Bone marrow (tissue), 2 donors: ENCODE data around the gene NTPCR.
A peak's percentile ranks its signal among the peaks of the same experiment; 100 is the strongest.
"Not testable (repeated sequence)": the region's sequence is repeated elsewhere in the genome, so short reads cannot be mapped to it uniquely, and the experiment has no call there.

ENCODE experiments used
- DNase-seq, 2 donors: peaks; one replicate each; lab custom pipeline; 2025; lab: John Stamatoyannopoulos, UW

The NTPCR gene, protein sequence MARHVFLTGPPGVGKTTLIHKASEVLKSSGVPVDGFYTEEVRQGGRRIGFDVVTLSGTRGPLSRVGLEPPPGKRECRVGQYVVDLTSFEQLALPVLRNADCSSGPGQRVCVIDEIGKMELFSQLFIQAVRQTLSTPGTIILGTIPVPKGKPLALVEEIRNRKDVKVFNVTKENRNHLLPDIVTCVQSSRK

DNA sequence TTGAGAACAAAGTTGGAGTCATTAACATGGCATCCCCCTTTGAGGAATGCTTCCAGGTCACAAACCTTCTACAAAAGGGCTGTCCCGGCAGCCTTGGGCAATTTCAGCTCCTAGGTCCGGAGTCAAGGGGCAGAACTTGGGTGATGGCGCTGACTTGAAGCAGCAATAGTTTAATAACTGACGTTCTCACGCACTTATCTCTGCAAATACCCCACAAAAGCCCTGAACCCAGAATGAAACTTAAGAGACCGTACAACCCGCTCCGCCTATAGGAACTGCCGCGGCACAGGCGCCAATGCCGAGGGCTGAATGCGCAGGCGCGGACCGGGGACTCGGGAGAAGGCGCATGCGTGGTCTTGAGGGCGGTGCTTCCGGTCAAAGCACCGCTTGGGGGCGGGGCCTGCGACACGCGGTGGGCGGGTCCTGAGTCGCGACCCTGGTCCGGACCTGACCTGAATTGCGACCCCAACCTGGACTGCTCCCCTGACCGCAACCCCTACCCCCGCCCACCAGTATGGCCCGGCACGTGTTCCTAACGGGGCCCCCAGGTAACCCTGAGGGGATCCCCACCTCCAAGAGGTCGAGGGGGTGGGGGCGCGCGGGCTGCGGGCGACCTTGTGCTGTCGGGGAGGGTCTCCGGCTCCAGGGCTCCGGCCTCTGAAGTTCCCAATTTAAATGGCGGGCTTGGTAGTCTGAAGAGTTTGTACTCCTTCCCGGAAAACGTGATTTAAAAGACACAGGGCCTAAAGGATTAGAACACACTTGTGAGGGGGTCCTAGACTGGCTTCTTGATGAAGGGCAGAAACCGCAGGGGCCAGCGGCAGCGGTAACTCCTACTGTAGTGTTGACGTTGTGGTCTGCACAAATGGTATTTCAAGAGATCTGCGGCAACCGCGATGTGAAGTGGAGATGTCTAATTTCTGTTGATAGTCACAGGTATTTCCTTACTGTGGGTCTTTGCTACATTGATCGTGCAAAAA, at the start of gene NTPCR:
Gene NTPCR, plus strand, starts transcription at position 415 of the 980 bp plus-strand sequence. Its CDS starts 100 bp downstream, at position 515.
- peak; percentile 77 to 89 for DNase-seq

DNA sequence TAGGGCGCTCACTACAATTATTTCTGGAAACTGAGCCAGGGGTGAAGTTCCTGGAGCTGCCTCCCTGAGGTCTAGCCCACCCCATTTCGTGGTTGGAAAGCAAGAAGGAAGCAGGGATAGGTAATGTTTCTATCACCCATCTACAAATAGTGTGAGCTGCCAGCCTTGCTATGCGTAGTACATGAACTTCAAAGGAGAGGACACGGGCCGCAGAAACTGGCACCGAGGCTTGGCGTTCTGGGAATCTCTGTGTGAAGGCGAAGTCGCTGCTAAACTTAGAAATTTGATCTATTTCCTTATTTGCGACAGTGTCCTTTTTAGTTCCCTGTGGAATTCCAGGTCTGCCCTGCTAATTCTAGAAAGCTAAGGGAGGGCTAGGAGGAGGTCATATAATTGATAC, 49.6 kb upstream of the NTPCR start:
- no peak for DNase-seq

DNA sequence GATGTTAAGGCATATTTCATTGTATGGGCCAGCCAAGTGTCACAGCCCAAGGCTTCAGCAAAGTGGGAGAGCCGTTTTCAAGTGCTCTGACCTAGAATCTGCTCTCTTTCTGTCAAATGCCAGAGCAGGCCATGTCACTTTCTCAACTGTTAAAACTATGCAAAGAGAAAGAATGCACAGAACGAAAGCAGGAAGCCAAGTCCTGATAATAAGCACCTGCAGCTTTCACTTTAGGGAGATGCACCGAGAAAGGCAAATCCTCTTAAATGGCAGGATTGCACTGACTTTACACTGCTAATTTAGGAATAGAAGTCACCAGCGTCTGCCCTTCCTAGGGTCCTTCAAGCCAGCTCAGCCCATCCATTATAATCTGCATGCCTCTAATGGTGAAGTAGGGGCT, 49.2 kb upstream of the NTPCR start:
- no peak for DNase-seq

DNA sequence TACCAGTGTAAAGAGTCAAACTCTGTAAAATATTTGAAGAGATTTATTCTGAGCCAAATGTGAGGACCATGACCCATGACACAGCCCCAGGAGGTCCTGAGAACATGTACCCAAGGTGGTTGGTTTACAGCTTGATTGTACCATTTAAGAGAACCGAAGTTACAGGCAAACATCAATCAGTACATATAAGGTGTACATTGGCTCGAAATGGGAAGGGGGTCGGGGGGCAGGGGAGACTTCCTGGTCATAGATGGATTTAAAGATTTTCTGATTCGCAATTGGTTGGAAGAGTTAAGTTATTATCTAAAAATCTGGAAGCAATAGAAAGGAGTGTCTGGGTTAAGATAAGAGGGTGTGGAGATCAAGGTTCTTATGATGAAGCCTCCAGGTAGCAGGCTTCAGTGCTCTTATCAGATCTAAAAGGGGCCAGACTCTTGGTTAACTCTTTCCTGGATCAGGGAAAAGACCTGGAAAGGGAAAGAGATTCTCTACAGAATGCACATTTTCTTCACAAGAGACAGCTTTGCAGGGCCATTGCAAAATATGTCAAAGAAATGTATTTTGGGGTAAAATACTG, 47.5 kb upstream of the NTPCR start:
- no peak for DNase-seq

DNA sequence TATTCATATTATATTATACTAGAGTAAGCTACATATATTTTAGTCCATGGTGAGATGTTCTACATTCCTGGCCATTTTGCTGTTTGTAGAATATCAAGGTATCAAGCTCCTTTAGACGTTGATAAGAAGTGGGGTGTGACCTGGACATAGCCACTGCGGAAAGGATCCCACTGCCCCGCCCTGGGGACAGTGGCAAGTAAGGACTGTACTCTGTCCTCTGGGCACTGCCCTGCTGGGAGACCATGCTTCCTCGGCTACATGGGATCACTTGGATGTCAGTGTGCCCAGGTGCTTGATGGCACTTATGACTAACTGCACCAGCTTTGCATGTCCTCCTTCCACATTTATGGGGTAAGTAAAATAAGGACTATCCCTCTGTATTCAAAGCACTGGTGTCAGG, 46.3 kb upstream of the NTPCR start:
- DNase-seq = no peak

DNA sequence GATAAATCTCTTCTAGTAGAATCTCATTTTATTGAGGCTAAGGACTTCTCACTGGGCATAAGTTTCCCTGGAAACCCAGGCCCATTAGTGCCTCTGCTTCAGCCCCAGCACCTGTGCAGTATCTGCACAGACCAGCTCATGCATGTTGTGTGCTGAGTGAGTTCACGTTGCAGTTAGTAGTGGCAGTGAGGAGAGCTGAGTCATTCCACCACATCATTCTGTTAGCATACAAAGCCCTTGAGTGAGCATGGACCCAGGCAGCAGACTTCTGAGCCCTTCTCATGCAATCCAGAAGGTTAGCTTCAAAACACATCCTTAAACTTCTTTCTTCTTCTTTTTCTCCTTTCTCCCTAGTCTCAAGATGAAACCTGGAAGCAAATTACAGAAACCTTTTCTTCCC, 45.8 kb upstream of the NTPCR start:
- no peak for DNase-seq

DNA sequence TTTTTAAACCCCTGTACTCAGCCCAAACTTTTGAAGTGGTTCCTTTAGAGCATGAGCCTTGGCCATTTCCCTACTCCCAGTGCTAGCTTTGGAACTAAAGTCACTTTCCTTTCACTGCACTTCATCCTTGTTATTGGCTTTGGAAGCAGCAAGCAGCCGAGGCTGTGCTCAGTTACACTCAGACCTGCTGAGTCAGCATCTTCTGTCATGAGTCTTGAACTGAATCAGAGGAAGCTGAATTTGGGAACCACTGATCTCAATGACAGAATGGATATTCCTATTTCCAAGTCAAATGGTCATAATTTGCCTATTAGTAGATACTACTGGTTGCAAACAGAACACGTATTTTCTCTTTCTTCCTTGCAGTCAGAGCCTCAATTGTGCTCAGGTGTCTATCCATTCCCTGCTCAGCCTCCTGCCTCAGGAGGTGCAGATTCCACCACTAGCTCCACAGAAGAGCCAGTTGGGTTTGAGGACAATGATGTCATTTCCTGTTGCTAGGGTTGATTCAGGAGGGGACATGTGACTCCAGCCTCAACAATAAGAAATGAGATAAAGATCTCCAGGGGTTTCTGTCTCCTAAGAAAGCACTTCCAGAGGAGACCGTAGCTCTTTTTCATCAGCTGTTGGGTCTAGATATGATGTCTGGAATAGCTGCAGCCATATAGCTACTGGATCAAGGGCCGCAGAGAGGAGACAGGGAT, 44.9 kb upstream of the NTPCR start:
- no peak for DNase-seq

DNA sequence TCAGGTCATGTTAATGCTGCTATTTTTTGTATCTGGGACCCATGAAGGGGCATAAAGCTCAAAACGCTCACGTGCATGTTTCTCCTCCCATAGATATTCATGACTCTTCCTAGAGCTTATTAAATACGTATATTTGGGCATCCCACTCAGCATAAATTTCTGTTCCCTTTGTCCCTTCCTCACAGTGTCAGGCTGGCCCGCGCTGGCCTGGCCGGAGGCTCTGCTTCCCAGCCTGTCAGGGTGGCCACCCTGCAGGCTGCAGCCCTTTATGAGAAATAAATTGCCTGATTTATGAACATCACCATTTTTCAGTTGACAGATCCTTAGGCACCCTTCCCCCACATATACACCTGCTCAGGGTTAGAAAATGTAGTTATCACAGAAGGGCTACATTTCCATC, 44.0 kb upstream of the NTPCR start:
- no peak for DNase-seq

DNA sequence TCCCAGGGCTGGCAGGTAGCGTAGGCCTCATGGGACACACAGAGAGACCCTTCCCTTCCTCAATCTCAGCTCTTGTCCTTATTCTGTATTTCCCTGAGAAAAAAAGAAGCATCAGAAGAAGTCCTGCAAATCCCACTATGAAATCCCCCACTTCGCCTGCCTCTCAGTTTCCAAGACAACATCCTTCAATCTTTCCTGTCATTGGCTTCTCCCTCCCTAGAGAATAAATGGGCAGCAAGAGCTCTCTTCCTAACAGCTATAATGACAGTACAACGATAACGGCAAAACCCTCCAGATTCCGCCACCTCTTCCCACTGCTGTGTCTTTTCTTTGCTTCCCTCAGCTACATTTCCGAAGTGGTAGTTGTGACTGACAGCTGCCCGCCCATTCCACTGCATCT, 41.6 kb upstream of the NTPCR start:
- no peak for DNase-seq

DNA sequence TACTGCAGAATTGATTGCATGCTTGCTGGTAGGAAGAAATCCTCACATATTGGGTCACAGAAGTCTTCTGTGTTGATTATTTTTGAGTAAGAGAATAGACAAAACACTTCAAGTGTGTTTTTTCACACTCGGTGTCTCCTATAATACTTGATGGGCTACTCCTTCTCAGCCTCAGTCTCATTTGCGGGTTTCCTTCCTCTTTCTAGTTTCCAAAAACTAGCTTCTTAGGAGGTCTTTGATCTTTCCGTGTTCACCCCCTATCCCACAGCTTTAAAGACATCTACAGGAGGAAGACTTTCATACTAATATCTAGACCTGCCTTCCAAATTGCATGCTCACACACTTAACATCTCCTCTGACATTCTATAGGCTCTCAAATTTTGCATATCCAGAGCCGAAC, 40.7 kb upstream of the NTPCR start:
- no peak for DNase-seq

DNA sequence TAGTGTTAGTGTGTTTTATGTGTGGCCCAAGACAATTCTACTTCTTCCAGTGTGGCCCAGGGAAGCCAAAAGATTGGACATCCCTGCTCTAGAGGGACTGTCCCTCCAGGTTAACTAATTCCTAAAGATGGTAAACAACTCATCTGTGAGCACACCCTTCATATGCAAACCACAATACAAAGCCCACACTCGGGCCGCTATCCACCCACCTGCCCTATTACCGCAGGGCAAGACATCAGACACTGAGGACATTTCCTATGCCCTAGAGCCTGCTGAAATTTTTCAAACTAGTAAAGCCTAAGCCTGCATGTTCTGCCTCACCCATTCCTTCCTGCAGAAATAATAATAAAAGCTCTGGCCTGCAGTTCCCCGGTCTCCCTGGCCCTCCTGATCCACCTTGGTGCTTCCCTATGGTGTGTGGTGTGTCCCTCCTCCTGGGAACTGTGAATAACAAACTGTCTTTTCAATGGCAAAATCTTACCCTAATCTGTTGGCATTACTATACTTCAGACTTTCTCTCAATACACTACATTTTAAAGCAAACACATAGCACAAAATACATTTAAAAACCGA, 39.3 kb upstream of the NTPCR start:
- no peak for DNase-seq

DNA sequence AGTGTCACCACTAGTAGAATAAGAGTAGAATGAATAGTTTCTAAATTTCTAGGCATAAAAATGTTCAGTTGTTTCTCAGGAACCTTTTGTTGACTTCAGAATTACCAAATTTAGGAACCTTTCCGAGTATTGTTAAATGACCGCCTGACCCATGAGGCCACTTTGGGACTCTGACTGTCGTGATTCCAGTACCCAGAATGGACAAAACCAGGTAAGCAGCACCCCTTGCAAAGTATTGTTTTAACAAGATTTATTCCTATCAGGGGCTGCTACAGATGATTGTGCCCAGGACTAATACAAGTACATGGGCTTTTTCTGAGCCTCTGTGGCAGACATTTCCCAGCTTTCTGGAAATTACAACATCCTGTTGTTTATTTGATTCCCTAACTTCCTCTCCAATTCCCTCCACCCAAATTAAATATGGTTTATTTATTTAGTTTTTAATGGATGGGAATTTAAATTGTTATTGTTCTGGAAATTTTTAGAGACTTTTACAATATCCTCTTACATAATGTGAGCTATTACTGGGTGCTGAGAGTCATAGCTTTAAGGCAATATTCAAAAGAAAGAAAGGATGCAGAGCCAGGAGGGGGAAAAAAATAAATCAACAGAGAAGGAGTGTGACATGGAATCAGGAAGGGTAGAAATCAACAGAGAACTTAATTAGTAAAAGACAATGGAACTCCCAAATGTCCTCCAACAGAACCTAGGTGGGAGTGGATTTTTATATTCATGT, 37.4 kb upstream of the NTPCR start:
- no peak for DNase-seq

DNA sequence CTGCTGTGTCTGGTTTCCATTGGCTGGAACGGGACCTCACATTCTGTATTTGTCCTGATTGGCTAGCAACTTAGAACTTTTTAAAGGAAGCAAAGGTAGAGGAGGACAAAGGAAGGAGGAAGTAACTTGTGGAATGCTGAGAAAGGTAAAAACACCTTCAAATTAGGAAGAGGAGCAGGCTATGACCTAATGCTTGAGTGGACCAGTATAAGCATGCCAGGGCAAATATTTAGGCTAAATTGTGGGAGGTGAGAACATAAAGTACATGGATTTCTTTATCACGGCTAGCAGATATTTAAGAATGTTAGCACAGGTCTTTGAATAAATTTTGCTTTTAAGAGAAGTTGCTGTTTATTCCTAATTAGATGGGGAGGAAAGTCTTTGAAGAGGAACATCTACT, 36.1 kb upstream of the NTPCR start:
- not testable (repeated sequence) for DNase-seq

DNA sequence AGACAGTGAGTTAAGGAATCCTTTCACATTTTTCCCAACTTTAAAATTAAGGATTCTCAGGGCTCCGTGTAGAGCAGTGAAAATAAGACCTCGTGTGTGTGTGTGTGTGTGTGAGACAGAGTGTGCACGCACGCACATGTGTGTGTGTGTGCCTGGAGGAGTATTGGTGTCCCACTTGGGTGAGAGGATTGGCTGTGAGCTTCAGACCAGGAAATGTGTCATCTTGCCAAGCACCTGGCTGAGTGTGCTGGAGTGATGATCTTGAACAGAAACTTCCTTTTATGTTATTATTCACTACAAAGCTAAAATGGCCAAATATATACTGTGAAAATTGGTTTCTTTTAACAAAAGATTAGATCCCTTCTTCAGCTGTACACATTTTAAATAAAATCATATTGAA, 35.2 kb upstream of the NTPCR start:
- no peak for DNase-seq

DNA sequence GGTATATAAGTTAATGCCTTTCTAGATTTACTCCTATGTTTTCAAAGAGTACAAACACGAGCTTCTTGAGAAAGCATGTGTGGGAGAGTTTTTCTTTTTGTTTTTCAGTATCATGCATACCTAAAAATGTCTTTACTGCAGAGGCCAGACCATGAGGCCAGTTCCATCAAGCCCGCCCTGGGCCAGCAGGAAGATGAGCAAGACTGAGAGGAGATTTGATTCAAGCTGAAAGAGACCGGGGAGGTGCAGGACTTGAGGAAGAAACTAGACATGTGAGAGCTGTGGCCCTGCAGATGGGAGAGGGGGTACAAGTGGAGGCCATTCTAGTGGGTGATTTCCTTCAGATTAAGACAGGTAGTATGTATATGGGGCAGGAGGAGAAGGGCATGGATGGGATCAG, 33.4 kb upstream of the NTPCR start:
- no peak for DNase-seq

DNA sequence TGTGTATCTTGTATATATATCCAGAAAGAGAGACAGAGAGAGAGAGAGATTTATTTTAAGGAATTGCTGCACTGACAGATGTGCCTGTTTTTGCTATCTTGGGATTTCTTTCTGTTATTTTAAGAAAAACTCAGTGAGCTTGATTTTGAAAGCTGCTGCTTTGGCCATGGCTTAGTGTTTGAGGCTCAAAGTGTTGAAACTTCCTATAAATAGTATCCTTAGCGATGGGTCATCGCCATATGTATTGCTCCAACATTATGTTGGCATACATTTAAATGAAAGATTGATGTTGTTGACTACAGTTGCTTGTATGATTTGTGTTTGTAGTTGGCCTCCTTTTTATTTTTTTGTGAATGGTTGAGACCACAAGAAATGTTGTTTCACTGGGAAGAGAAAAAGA, 29.0 kb upstream of the NTPCR start:
- DNase-seq = no peak

DNA sequence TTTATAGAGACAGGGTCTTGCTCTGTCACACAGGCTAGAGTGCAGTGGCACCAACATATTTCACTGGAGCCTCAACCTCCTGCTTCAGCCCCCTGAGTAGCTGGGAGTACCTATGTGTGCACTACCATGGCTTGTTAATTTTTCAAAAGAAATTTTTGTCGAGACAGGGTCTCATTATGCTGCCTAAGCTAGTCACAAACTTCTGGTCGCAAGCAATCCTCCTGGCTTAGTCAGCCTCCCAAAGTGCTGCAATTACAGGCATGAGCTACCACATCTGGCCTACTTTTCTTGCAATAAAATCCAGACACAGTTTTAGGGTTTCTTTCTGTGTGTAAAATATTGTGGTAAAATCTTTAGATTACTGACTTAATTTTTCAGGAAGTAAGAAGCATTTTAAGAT, 27.9 kb upstream of the NTPCR start:
- no peak for DNase-seq

DNA sequence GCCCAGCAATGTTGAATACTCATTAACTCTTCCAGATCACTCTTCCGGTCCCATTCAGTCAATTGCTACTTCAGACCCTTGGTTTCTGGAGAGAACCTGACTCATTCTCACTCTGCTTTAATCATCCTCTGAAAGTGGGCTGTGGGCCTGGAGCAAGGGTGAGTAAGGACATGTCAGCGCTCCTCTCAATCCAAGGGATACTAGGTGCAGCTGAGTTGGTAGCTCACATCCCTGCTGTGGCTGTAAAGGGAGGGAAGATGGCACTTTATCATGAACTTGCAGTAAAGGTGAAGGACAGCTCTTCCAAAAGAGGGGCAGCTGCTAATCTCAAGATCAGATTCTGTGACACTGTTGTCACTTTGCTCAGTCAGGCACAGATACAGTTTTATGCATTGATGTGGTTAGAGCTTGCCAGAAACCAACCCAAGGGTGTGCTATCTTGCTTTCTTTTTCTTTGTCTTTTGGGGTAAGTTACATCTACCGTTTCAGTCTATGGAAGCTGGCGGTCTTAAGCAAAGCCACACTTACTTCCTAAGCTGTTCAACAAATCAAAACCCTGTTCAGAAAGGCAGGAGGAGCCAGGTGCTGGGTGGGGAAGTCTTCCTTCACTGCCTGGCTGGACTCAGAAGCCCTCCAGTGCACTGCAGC, 26.5 kb upstream of the NTPCR start:
- DNase-seq = no peak

DNA sequence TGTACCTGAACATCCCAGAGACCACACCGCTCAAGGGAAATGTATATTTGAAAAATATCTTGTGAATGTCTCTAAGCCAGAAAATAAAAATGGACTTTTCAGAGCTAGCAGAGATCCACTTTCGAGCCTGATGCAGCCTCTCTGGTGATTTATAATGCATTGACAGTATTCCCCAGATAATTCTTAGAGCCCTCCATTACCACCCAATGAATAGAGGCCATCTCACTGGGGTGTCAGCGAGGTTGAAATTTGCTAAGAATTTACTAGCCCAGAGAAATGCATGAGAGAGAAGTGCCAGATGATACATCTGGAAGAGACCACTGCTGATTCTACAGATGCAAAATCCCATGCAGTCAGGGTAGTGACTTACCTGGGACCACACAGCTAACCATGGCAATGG, 25.5 kb upstream of the NTPCR start:
- no peak for DNase-seq

DNA sequence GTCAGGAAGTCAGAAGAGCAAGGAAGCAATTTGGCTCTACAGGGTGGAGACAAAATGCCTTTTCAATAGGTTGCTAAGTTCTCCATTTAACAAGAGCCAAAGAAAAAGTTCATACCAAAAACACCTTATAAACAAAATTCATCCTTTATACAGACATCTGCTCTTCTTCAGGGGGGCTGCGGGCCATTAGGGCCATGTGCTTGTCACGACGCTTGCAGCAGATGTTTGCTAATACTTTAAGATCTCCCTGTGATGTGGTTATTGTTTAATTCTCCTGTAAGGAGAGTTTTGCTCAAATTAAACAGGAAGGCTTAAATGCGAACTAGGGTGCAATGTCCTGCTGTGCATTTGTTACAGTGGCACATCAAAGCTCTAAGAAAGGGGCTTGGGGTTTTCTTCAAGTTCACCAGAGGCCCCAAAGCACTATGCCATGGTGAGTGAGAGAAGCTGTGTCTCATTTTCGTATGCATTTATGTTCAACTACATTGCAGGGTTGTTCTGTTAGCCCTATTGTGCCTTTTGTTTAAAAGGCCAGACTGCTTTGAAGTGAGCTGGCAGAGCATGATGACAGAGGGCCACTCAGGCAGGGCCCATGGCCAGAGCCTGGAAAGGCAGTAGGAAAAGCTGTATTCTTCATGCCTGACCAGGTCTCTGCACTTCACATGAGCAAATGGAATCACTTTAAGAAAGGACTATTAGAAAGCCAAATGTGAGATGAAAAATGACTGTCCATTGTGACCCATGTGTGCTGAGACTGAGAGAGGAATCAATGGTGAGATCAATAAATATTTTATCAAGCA, 24.8 kb upstream of the NTPCR start:
- no peak for DNase-seq
